Measurements from ENCODE around the gene CCDC88A.
"Not testable (repeated sequence)": the region's sequence is repeated elsewhere in the genome, so short reads cannot be mapped to it uniquely, and the experiment has no call there.

The CCDC88A gene

GRCh38 chr2:55391615-55392242, 27.9 kb downstream of the CCDC88A start:
- DNase-seq, result no peak

- DNase-seq, result no peak
These were observed 28.5 kb downstream of the CCDC88A start for GRCh38 chr2:55391155-55391554.

DNA sequence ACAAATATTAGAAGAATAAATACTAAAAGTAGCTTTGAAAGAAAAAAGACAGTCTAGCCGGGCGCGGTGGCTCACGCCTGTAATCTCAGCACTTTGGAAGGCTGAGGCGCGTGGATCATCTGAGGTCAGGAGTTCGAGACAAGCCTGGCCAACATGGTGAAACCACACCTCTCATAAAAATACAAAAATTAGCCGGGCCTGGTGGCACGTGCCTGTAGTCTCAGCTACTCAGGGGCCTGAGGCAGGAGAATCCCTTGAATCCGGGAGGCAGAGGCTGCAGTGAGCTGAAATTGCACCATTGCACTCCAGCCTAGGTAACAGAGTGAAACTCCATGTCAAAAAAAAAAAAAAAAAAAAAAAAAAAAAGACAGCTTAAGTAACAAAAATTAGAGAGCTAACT, 34.1 kb downstream of the CCDC88A start:
- not testable (repeated sequence) for DNase-seq

GRCh38 chr2:55384786-55385185, 34.9 kb downstream of the CCDC88A start:
- DNase-seq, result no peak

GRCh38 chr2:55371376-55371775, 48.3 kb downstream of the CCDC88A start:
- DNase-seq, result no peak

GRCh38 chr2:55370208-55370607, 49.4 kb downstream of the CCDC88A start:
- DNase-seq, result no peak

- DNase-seq, result no peak
These were observed 54.4 kb downstream of the CCDC88A start for GRCh38 chr2:55365303-55365702.

GRCh38 chr2:55364189-55365055, 55.2 kb downstream of the CCDC88A start:
- DNase-seq, result no peak

DNA sequence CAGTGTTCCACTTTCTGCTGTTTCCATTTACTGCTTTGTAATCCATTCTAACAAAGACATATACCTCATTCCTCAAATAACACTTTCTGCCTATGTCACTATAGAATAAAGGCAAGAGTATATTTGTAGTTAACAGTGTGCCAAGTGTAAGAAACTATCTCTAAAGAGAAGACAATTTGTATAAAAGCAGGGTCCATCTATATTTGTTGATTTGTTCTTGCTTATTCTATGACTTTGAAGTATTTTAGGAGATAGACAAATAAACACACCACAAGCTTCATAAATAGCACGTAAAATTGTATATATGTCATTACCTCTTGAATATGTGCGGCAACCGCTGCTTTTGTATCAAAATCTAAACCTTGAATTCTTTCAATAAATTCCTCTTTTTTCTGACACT, 56.0 kb downstream of the CCDC88A start:
- no peak for DNase-seq

- no peak for DNase-seq
These were observed 58.0 kb downstream of the CCDC88A start for GRCh38 chr2:55361465-55362189.

GRCh38 chr2:55358451-55358850, 61.2 kb downstream of the CCDC88A start:
- no peak for DNase-seq

DNA sequence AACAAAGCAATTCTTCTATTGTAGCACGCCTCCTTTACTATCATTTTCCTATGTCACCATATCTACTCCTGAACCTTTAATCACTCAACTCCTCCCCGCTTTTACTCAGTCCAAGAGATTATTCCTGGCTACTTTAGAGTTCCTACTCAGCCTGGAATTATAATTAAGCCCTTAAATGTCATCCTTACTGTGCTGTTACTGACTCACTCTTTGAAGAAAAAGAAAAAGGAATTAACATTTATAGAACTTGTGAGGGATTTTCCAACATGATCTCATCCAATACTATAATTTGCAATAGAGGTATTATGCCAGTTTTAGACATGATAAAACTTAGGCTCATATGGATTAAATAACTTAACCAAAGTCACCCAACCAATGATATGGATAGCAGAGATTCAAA, 61.7 kb downstream of the CCDC88A start:
- DNase-seq, result no peak

- DNase-seq, result no peak
These were observed 62.5 kb downstream of the CCDC88A start for GRCh38 chr2:55357164-55357563.

DNA sequence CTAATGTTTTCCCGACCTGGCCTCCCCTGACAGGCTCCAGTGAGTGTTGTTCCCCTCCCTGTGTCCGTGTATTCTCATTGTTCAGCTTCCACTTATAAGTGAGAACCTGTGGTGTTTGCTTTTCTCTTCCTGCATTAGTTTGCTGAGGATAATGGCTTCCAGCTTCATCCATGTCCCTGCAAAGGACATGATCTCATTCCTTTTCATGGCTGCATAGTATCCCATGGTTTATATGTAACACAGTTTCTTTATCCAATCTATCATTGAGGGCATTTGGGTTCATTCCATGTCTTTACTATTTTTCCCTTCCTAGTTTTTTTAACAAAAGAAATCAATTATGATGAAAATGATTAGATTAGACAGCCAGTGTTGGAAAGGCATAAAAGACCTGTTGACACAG, 63.5 kb downstream of the CCDC88A start:
- not testable (repeated sequence) for DNase-seq

DNA sequence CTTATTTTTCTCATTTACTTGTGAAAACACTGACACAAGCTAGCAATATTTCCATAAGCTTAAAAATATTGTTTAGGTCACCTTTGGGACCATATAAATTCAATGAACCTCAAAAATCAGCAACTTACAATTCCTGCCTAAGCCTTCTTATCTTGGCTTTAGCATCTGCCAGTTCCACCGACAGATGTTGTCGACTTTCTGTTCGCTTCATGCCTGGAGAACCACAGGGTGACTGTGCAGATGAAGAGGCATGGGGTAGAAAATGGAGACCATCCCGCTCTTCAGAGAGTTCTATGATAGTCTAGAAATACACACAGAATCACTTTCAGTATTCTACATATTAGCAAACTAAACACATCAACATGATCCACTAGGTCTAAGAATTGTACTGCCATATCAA, 64.2 kb downstream of the CCDC88A start:
- DNase-seq, result no peak

- DNase-seq, result no peak
These were observed 68.0 kb downstream of the CCDC88A start for GRCh38 chr2:55351672-55352071.

DNA sequence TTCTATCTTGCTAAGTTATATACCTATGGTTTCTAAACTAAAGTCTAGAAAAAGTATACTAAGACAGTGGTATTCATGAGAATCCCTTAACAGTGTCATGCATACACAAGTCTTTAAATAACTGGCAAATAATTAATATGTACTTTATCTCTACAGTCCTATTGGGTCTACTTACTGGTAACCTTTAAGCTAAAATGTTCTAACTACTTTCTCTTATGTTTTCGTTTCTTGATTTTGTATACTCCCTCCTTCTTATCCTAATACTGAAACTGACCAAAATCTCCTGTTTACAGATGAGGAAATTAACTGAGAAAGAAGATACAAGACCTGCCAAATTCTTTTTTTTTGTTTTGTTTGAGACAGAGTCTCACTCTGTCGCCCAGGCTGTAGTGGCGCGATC, 74.6 kb downstream of the CCDC88A start:
- no peak for DNase-seq

DNA sequence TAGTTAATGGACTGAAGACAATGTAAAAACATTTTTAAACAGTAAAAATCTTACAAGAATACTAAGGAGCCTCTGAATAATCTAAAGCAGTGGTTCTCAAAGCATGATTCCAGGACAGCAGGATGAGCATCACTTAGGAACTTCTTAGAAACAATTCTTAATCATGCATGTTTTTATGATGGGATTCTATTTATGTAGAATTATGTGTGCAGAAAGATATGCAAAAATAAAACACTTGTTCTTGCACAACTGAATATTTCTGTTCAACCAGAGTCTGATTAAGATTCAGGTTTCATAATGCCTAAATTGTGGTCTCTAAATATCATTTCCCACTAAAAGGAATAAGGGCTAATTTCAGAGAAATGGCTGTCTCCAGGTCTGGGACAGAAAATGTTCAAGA, 81.4 kb downstream of the CCDC88A start:
- DNase-seq, result no peak

DNA sequence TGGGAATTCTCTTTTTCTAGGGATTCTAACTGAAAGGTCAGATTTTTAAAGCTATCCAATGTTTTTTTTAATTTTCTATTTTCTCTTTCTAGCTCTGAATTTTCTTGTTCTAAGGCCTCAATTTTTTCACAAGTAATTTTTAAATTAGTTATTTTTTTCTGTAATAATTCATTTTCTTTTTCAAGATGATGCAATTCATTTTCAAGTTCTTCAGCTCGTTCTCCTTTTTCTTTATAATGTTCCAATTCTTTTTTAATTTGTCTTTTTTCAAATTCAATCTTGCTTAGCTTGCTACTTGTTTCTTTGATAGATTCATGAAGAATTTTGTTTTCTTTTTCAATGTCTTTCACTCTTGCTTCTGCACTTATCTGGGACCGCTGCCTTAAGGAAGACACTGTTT, 84.9 kb downstream of the CCDC88A start:
- no peak for DNase-seq

DNA sequence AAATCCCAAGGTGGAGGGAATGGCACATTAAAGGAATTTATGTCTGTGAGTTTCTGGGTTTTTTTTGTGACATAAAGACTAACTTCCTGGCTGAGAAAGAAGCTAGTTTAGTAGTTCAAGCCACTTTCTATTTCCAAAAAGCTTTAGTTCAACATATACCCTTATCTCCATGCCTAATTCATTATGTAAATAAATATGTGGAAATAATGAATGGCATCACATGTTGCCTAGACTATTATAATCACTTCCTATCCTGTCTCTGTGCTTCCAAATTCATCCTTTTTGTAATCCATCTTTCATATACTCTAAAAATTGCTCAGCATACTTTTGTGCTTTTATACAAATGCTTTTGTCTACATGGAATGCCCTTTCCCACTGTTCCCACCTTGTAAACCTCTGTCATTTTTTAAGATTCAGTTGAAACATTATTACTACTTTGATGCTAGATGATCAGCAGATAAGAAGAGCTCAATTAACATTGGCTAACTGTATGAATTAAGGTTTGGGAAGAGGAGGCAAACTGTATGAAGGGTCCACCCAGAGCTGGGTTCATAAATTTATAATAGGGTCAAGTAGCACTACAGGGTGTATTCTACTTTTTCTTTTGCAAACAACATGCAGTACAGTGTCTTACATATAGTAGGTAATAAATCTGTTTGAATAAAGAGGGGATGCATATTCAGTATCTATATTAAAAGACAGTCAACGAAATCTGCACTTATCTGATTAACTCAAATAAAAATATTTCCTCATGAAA, 88.9 kb downstream of the CCDC88A start:
- DNase-seq, result no peak

DNA sequence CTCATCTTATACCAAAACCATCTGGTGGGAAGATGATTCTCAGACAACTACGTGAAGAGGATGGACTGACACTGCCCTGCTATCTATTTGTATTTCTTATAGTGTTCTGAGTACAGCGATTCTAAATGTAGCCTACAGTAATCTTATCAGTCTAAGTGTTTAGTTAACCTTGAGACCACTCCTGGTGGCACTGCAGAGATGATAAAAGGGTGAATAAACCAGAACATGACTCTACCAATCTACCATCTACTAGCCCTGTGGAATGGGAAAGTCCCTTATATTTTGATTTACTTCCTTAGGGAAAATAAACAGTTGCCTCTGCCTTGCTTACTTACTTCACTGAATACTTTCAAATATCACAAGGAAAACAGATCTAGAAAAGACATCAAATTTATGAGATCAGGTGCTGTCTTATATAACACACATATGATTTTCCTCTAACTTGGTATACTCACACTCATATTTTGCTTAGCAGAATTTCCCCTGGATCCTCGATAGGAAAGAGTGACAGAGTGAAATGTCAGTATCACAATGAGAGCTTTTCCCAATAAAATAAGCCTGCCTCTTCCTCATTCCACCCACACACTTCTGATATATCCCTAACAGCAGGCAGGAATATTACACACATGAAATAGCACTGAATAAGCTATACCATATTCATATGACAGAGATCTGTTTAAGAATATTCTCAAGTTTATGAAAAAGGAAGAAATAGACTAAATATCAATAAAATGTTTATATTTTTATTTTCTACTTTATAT, 92.0 kb downstream of the CCDC88A start:
- no peak for DNase-seq

DNA sequence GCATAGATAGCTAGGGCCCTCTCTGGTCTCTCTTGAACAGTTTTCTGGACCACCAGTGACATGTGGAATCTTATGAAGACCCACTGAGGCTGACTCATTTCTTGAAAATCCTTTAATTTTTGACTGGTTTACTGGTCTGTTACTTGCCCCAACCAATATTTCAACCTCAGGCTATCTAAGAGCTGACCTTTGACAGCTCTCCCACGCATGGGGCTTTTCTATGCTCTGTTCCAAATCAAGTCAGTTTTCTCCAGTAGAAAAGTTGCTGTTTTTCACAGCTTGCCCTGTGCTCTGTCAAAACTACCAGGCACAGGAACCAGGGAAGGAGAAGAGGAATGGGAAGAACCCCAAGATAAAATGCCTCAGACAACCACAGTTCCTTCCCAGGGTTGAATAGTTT, 104.7 kb downstream of the CCDC88A start:
- DNase-seq, result no peak

Data from right kidney (tissue), 1 donor.